ENCODE measurements around the gene HPCAL1. TPM values are rescaled to one million over a fixed set of nuclear protein-coding genes. Genes with fewer than 3 reads are reported as not detected.
A peak's percentile ranks its signal among the peaks of the same experiment; 100 is the strongest.

HPCAL1 gene
- total RNA-seq, 2 donors from 2014 or later = 64.5 to 85.7 TPM

DNA sequence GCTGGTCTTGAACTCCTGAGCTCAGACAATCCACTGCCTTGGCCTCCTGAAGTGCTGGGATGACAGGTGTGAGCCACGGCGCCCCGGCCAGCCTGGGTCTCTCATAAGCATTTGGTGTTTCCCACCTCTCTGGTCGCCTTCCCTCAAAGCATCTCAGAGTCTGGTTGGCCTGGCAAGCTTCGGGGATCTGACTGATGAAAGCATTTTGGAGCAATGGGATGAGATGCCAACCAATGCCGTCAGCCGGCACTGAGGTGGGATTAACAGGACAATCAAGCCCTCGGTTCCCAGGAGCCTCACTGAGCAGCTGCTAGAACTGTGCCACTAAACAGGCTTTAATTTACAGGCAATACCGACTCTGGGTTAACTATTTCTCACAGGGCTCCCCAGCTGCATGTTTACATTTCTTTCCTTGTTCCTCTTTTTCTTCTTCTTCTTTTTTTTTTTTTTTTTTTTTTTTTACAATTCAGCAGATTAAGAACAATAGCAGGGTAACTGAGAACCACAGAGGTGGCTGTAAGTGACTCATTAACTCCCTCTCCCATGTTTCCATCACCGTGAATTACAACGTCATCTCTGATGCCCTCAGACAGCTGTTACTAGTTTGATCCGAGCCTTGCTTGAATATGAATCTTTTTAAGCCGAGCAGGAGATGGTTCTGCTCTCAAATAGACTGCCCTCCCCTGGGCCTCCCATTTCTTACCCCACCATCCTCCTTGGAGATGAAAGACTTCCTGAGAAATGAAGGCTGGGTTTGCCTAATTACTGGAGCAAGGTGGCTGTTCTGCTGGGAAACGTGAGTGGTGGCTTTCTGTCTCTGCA, 107.5 kb downstream of the HPCAL1 start:
- H3K9me3 ChIP-seq = no peaks in the 10 kb centered on the region
- TF ChIP-seq, protein P1, sequence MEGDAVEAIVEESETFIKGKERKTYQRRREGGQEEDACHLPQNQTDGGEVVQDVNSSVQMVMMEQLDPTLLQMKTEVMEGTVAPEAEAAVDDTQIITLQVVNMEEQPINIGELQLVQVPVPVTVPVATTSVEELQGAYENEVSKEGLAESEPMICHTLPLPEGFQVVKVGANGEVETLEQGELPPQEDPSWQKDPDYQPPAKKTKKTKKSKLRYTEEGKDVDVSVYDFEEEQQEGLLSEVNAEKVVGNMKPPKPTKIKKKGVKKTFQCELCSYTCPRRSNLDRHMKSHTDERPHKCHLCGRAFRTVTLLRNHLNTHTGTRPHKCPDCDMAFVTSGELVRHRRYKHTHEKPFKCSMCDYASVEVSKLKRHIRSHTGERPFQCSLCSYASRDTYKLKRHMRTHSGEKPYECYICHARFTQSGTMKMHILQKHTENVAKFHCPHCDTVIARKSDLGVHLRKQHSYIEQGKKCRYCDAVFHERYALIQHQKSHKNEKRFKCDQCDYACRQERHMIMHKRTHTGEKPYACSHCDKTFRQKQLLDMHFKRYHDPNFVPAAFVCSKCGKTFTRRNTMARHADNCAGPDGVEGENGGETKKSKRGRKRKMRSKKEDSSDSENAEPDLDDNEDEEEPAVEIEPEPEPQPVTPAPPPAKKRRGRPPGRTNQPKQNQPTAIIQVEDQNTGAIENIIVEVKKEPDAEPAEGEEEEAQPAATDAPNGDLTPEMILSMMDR (IDR thresholded peaks at IDR 0.05) = no peak
- H3K27ac ChIP-seq = peak overlapping the region; percentile 29
- H3K27me3 ChIP-seq = no peaks in the 10 kb centered on the region
- intact Hi-C loops (cut with DNase I) = no loop called here
- no peak overlapping the region for H3K9ac ChIP-seq (ENCODE audit: low read depth in 2 of 2, low read length in 2 of 2)
- DNase-seq = no peak
- no peaks in the 10 kb centered on the region for H3K36me3 ChIP-seq
- H3K4me3 ChIP-seq = no peak overlapping the region
- peaks cover 20% of the 10 kb centered on the region for H3K4me1 ChIP-seq

- Histone ChIP-seq H3K9ac (ENCODE audit: low read depth in 2 of 2, low read length in 2 of 2) (no peak overlapping the region), H3K27ac (no peak overlapping the region), H3K4me3 (no peak overlapping the region), H3K27me3 (no peaks in the 10 kb centered on the region), H3K4me1 (peaks cover 21% of the 10 kb centered on the region), H3K9me3 (no peaks in the 10 kb centered on the region), H3K36me3 (no peaks in the 10 kb centered on the region)
- TF ChIP-seq, protein P1 (IDR thresholded peaks at IDR 0.05) = no peak
- intact Hi-C loops (cut with DNase I) = no loop called here
- DNase-seq = no peak
Measured at GRCh38 chr2:10410823-10411437, 108.2 kb downstream of the HPCAL1 start.

GRCh38 chr2:10411557-10411956, 108.9 kb downstream of the HPCAL1 start:
- peaks cover 21% of the 10 kb centered on the region for H3K4me1 ChIP-seq
- H3K27ac ChIP-seq = no peak overlapping the region
- DNase-seq = no peak

GRCh38 chr2:10412380-10412779, 109.7 kb downstream of the HPCAL1 start:
- no peak overlapping the region for H3K4me3 ChIP-seq
- no peak overlapping the region for H3K27ac ChIP-seq
- H3K27me3 ChIP-seq = no peaks in the 10 kb centered on the region
- DNase-seq = peak; percentile 63
- intact Hi-C loops (cut with DNase I) = no loop called here
- H3K36me3 ChIP-seq = no peaks in the 10 kb centered on the region
- TF ChIP-seq, protein P1 (IDR thresholded peaks at IDR 0.05) = no peak
- no peaks in the 10 kb centered on the region for H3K9me3 ChIP-seq
- peaks cover 21% of the 10 kb centered on the region for H3K4me1 ChIP-seq
- no peak overlapping the region for H3K9ac ChIP-seq (ENCODE audit: low read depth in 2 of 2, low read length in 2 of 2)

More at GRCh38 chr2:10411557-10411956, 108.9 kb downstream of the HPCAL1 start:
- no peaks in the 10 kb centered on the region for H3K9me3 ChIP-seq
- H3K9ac ChIP-seq (ENCODE audit: low read depth in 2 of 2, low read length in 2 of 2) = no peak overlapping the region
- TF ChIP-seq, protein P1 (IDR thresholded peaks at IDR 0.05) = no peak
- H3K27me3 ChIP-seq = no peaks in the 10 kb centered on the region
- no peak overlapping the region for H3K4me3 ChIP-seq
- intact Hi-C loops (cut with DNase I) = no loop called here
- no peaks in the 10 kb centered on the region for H3K36me3 ChIP-seq

- TF ChIP-seq, protein P1 (IDR thresholded peaks at IDR 0.05) = no peak
- Histone ChIP-seq H3K27ac (peak overlapping the region; percentile 77), H3K27me3 (no peaks in the 10 kb centered on the region), H3K9me3 (no peaks in the 10 kb centered on the region), H3K4me3 (no peak overlapping the region), H3K4me1 (peaks cover 20% of the 10 kb centered on the region), H3K36me3 (no peaks in the 10 kb centered on the region), H3K9ac (ENCODE audit: low read depth in 2 of 2, low read length in 2 of 2) (peak overlapping the region in 1 of 2 donors; percentile 49)
- DNase-seq = no peak
- intact Hi-C loops (cut with DNase I) = no loop called here
Measured at GRCh38 chr2:10413503-10413902, 110.8 kb downstream of the HPCAL1 start.
